Gastrocnemius medialis (tissue), 4 donors: Measurements from ENCODE around the gene CDHR4.
"Not testable (repeated sequence)": the region's sequence is repeated elsewhere in the genome, so short reads cannot be mapped to it uniquely, and the experiment has no call there.

Source experiments
- POLR2A ChIP-seq, 2 donors: fragments of 450-650 bp; IDR thresholded peaks; one replicate each; pipeline ENCODE4 v1.6.1; 2017; ENCODE audit warnings: antibody characterized with exemption in 2 of 2, mild to moderate bottlenecking in 2 of 2, moderate library complexity in 2 of 2
- TF ChIP-seq, protein P1 (sequence below), 5 experiments: fragments of 450-650 bp in 3 of 5; fragments of 200-600 bp in 2 of 5; sonication (generic) in 2 of 5; IDR thresholded peaks in 4 of 5; conservative IDR thresholded peaks in 1 of 5; 1 replicate in 4 of 5; 2 replicates in 1 of 5; pipeline ENCODE4 v1.5.1; 2016 to 2019; ENCODE audit warnings: antibody characterized with exemption in 5 of 5, mild to moderate bottlenecking in 3 of 5, moderate library complexity in 3 of 5

DNA sequence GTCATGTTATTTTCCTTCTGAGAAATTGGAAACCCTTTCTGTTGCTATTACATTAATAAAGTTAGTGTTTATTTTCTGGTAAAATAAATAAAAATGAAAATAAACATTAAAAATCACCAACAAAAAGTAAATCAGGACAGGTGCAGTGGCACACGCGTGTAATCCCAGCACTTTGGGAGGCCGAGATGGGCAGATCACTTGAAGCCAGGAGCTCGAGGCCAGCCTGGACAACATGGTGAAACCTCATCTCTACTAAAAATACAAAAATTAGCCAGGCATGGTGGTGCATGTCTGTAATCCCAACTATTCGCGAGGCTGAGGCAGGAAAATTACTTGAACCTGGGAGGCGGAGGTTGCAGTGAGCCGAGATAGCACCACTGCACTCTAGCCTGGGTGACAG, 23.6 kb downstream of the CDHR4 start:
- TF ChIP-seq, protein P1, sequence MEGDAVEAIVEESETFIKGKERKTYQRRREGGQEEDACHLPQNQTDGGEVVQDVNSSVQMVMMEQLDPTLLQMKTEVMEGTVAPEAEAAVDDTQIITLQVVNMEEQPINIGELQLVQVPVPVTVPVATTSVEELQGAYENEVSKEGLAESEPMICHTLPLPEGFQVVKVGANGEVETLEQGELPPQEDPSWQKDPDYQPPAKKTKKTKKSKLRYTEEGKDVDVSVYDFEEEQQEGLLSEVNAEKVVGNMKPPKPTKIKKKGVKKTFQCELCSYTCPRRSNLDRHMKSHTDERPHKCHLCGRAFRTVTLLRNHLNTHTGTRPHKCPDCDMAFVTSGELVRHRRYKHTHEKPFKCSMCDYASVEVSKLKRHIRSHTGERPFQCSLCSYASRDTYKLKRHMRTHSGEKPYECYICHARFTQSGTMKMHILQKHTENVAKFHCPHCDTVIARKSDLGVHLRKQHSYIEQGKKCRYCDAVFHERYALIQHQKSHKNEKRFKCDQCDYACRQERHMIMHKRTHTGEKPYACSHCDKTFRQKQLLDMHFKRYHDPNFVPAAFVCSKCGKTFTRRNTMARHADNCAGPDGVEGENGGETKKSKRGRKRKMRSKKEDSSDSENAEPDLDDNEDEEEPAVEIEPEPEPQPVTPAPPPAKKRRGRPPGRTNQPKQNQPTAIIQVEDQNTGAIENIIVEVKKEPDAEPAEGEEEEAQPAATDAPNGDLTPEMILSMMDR (IDR thresholded peaks at IDR 0.05 in 4 of 5, conservative IDR thresholded peaks at IDR 0.05 in 1 of 5) = not testable (repeated sequence)
- not testable (repeated sequence) for TF ChIP-seq POLR2A (IDR thresholded peaks at IDR 0.05)
